ENCODE measurements around the gene FIZ1.
A peak's percentile ranks its signal among the peaks of the same experiment; 100 is the strongest.

Gene FIZ1

DNA sequence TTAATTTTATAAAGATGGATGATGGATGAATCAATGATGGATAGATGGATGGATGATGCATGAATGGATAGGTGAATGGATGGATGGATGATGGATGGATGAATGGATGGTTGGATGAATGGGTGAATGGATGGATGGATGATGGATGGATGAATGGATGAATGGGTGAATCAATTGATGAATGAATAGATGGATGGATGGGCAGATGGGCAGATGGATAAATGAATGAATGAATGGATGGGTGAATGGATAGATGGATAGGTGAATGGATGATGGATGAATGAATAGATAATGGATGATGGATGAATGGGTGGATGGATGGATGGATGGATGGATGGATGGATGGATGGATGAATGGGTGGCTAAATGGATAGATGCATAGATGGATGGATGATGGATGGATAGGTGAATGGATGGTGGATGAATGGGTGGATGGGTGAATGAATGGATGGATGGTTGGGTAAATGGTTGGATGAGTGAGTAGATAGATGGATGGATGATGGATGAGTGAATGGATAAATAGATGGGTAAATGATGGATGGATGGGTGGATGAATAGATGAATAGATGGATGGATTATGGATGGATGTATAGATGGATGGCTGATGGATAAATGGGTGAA is 31.5 kb downstream of the FIZ1 start:
- no peak for FAIRE-seq

DNA sequence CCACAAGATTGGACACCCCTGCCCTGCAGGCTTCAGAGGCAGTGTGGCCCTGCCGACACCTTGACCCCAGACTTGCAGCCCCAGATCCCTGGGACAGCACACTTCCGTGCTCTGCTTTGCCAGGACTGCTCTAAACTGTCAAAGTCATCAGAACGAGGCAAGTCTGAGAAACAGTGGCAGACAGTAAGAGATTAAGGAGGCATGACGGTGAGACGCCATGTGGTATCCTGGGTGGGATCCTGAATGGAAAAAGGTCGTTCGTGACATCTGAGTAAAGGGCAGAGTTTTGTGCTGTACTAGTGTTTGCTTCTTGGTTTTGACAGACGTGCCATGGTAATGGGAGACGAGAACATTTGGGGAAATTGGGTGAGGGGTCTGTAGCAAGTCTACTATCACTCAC is 32.5 kb downstream of the FIZ1 start:
- FAIRE-seq: no peak

DNA sequence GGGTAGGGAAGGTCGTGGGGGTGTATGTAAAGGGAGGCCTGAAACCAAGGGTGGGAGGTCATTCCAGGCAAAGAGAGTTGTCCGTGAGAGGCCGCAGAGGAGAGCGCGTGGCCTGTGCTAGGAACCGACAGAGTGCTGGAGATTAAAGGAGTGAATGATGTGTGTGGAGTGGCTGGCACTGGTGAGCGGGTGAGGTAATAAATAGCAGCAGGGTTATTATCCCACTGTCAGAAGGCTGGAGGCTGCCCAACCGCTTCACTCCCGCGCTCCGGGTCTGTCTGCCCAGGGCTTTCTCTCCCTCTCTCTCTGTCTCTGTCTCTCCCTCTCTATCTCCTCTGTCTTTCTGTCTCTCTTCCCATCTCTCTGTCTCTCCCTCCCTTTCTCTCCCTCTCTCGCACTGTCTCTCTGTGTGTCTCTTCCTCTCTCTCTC is 36.0 kb downstream of the FIZ1 start:
- FAIRE-seq: no peak

GRCh38 chr19:55559684-55560083 is 39.6 kb downstream of the FIZ1 start:
- no peak for FAIRE-seq

DNA sequence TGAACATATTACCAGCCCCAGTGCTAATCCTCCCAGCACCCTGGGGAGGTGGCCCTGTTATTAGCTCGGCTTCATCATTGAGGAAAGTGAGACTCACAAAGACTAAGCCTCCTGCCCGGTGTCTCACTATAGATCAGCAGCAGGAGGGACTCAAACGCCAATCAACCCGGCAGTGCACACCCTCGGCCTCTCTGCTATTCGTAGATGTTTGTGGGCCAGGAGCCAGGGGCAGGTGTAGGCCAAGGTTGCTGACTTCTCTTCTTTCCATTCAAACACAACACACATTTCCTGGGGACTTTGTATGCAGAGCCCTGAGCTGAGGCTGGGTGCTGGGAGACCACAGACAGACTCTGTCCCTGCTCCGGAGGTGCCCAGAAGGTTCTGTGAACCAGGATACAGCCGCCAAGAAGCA is 44.6 kb downstream of the FIZ1 start:
- no peak for FAIRE-seq

DNA sequence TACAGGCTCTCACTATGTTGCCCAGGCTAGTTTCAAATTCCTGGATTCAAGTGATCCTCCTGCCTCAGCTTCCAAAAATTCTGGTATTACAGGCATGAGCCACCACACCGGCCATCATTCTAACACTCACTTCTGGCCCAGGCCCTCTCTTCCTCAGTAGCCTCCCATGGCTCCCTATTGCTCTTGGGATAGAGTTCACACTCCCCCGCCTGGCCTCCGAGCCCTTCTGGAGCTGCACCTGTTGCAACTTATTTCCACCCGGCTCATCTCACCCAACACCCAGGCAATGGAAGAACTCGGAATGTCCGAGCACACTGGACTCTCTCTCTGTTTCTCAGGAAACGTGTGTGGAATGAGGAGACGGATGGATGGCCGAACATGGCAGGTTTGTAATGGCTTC is 45.0 kb downstream of the FIZ1 start:
- FAIRE-seq: no peak

DNA sequence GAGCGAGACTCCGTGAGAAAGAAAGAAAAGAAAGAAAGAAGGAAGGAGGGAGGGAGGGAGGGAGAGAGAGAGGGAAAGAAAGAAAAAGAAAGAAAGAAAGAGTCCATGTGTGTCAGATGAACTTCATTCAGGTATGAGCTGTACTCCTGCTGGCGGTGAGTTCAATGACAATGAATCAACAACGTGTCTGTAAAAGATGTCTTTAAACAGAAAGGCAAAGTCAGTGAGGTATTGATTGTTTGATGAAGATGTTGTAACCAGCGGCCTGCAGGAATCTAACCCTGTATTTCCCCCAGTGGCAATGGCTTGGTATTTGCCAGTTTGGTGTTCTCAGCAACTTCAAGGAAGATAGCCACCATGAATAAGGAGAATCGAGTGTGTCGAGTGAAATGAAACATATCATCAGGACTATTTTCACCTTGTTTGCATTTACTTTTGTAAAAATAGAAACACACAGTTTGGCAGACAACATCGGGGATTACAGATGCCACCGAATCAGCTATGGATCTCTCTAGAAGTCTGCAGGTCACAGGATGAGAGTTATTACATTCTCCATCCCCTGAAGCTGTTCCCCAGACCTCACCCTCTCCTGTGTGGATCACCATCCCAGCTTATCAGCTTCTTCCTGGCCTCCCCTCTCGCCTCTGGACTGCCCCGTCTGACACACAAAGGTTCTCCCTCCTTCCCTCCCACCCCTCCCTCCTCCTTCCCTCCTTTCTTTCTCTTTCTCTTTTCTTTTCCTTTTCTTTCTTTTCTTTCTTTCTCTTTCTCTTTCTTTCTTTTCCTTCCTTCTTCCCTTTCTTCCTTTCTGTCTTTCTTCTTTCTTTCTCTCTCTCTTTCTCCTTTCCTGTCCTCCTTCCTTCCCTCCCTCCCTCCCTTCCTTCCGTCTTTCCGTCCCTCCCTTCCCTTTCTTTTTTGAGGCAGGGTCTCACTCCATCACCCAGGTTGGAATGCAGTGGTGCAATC is 45.8 kb downstream of the FIZ1 start:
- FAIRE-seq: no peak

GRCh38 chr19:55552620-55553019 is 46.7 kb downstream of the FIZ1 start:
- no peak for FAIRE-seq

DNA sequence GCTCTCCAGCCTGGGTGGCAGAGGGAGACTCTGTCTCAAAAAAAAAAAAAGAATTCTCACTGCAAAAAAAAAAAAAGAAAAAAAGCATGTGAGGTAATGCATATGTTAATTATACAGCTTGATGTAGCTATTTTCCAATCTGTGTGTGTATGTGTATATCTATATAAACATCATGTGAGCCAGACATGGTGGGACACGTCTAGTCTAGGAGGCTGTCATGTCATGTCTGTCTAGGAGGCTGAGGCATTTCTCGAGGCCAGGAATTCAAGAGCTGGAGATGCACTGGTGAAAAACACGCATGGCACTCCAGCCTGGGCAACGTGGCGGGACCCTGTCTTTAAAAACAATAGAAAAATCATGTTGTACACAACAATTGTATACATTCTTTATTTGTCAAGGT is 47.1 kb downstream of the FIZ1 start:
- no peak for FAIRE-seq

- FAIRE-seq: no peak
Measured at GRCh38 chr19:55550321-55550650, 49.0 kb downstream of the FIZ1 start.

DNA sequence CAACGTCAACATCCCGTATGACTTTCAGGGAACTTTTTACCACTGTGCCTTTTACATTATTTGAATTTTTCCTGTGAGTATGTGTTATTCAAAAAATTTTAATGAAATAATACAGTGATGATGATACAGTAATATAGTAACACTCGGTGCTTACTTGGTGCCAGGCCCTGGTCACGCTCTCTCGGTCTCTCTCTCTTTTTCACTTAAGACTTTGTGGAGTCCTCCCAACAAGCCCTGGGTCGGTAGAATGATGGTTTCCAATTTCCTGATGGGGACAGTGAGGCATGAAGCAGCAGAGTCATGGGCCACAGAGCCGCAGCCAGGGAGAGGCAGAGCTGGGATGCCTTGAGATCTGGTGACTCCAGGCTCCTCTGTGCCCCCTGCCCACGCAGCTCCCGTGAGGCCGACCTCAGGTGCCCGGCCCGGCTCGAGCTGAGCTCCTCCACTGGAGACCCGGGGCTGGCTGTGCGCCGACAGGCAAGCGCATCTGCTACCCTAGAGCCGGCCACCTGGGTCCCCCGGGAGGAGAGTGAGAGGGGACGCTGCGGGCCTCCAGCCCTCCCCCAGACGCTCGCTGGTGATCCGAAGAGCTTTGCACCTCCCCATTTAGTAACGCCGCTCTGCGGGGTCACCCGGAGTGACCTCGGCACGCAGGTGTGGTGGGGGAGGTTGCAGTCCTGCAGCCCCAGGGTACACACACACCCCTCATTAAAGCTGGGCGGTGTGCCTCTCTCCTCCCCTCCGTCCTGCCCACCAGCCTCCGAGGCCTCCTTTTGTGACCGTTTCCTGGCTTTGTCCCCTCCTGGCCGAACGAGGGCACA is 49.6 kb downstream of the FIZ1 start:
- peak; percentile 94 for FAIRE-seq

DNA sequence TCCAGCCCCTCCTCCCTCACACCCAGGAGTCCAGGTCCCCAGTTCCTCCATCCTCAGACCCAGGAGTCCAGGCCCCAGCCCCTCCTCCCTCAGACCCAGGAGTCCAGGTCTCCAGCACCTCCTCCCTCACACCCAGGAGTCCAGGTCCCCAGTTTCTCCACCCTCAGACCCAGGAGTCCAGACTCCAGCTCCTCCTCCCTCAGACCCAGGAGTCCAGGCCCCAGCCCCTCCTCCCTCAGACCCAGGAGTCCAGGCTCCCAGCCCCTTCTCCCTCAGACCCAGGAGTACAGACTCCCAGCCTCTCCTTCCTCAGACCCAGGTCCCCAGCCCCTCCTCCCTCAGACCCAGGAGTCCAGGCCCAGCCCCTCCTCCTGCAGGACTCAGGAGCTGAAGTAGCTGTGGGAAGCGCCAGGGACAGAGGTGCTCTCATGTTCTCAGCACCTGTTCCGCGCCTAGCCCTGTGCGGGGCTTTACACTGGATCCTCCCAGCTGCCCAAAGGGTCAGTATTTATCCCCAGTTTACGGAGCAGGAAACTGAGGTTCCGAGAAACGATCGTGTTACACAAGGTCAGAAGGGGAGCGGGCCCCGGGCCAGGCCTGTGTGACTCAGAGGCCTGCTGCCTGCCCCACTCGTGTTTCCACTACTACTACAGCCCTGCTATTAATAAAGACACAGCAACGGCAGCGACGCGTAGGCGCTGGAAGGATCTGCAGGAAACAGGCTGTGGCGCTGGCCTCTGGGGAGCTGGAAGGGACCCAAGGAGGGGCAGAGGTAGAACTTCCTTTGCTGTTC is 52.3 kb downstream of the FIZ1 start:
- FAIRE-seq: no peak

DNA sequence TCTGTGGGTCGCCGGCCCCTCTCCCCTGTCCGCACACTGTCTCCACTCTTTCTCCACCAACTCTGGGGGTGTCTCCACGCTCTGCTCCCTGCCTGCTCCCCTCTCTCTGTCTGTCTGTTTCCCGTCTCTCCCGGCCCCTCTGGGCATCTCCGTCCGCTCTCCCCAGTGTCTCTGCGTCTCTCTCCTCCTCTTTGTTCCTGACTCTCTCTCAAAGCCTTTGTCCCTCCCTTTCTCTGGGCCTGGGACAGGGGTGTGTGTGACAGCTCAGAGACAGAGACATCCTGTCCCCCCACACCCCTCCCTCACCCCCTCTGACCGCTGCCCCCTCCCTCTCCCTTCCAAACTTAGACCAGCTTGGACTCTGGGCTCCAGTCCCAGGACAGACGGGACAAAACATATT is 53.3 kb downstream of the FIZ1 start:
- FAIRE-seq: no peak

DNA sequence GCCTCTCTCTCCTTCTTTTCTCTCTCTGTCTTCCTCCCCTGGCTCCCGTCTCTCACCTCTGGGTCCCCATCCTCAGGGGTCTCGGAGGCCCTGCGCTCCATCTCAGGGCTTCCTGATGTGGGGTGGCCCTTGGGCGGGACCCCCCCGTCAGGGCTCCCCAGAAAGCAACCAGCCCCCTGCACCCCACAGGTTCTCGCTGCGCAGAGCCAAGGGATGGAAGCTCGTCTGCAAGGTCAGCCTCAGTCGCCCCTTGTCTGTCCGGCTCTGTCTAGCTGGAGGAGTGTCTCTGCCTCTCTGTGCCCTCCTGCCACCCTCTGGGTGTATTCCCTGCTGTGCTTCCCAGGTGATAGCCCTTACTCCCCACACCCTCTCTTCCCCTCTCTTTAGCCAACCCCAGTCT is 53.9 kb downstream of the FIZ1 start, which contains the start of gene SBK3:
SBK3 (minus strand) TSS at position 101 of the 400 bp plus-strand sequence; CDS start at position 101, 0 bp downstream.
- FAIRE-seq: no peak

- no peak for FAIRE-seq
Measured at GRCh38 chr19:55544776-55545439, 54.4 kb downstream of the FIZ1 start.

GRCh38 chr19:55544014-55544413 is 55.3 kb downstream of the FIZ1 start:
- no peak for FAIRE-seq

GRCh38 chr19:55543567-55543966 is 55.8 kb downstream of the FIZ1 start:
- FAIRE-seq: no peak

GRCh38 chr19:55542292-55542855 is 56.9 kb downstream of the FIZ1 start:
- no peak for FAIRE-seq
